Measurements from ENCODE around the gene FDX2.
A peak's percentile ranks its signal among the peaks of the same experiment; 100 is the strongest.

The FDX2 gene

DNA sequence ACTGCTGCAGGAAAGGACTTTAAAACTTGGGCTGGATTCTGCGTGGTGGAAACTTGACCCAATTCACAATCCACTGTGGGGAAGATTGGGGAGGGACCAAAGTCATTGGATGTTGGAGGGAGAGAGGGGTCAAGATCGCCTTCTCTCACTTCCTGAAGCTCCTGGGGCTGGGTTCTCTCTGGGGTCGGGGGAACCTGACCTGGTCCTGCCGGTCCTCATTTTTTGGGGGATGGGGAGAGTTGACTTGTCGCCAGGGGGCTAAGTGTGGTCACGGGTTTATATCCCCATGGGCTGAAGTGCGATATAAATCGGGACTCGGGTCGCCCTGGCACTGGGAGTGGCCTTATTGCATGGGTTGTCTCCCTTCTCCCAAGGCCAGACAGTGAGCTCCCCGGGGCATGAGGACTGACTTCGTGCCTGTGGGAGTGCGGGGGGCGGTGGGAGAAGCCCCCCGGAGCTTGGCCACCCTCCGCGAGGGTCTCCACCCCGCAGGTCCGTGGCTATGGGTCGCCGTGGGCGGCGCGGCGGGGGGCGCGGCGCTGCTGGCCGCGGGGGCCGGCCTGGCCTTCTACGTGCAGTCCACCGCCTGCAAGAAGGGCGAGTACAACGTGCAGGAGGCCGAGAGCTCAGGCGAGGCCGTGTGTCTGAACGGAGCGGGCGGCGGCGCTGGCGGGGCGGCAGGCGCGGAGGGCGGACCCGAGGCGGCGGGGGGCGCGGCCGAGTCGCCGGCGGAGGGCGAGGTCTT, 19.8 kb downstream of the FDX2 start:
- no peak for DNase-seq

DNA sequence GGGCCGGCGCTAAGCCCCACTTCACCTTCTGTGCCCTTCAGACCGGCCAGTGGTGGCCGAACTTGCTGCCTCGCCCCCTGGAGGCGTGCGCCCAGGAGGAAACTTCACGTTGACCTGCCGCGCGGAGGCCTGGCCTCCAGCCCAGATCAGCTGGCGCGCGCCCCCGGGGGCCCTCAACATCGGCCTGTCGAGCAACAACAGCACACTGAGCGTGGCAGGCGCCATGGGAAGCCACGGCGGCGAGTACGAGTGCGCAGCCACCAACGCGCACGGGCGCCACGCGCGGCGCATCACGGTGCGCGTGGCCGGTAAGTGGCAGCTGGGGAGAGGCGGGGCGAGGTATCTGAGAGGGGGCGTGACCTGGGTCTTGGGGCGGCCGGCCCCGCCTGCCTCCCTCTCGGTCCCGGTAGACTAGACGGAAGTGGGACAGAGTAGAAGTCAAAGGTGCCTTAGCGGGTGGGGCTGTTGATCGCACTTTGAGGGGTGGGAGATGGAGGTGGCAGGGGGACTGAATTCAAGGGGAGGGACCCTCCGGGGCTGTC, 20.4 kb downstream of the FDX2 start:
- DNase-seq: peak; percentile 58

DNA sequence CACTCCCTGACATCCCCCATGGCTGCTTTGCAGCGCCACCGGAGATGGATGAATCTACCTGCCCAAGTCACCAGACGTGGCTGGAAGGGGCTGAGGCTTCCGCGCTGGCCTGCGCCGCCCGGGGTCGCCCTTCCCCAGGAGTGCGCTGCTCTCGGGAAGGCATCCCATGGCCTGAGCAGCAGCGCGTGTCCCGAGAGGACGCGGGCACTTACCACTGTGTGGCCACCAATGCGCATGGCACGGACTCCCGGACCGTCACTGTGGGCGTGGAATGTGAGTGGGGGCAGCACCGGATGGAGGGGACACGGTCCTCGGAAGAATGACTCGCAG, 21.5 kb downstream of the FDX2 start:
- no peak for DNase-seq

- DNase-seq: no peak
Observed at GRCh38 chr19:10293637-10294367, 22.0 kb downstream of the FDX2 start.

- no peak for DNase-seq
Observed at GRCh38 chr19:10292789-10293636, 22.8 kb downstream of the FDX2 start.

- peak; percentile 84 for DNase-seq
Observed at GRCh38 chr19:10292206-10292788, 23.5 kb downstream of the FDX2 start.

DNA sequence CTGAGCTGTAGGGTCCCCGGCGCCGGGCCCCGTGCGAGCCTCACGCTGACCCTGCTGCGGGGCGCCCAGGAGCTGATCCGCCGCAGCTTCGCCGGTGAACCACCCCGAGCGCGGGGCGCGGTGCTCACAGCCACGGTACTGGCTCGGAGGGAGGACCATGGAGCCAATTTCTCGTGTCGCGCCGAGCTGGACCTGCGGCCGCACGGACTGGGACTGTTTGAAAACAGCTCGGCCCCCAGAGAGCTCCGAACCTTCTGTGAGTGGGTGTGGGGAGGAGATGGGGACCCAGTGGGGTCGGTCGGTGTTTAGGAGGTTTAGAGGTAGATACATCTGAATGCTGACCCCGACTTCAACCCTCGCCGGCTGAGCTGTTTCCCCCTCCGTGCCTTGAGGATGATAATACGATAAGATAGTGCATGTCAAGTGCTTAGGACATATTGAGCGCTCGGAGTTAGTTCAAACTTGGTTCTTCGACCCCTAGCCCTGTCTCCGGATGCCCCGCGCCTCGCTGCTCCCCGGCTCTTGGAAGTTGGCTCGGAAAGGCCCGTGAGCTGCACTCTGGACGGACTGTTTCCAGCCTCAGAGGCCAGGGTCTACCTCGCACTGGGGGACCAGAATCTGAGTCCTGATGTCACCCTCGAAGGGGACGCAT, 24.1 kb downstream of the FDX2 start:
- DNase-seq: no peak

DNA sequence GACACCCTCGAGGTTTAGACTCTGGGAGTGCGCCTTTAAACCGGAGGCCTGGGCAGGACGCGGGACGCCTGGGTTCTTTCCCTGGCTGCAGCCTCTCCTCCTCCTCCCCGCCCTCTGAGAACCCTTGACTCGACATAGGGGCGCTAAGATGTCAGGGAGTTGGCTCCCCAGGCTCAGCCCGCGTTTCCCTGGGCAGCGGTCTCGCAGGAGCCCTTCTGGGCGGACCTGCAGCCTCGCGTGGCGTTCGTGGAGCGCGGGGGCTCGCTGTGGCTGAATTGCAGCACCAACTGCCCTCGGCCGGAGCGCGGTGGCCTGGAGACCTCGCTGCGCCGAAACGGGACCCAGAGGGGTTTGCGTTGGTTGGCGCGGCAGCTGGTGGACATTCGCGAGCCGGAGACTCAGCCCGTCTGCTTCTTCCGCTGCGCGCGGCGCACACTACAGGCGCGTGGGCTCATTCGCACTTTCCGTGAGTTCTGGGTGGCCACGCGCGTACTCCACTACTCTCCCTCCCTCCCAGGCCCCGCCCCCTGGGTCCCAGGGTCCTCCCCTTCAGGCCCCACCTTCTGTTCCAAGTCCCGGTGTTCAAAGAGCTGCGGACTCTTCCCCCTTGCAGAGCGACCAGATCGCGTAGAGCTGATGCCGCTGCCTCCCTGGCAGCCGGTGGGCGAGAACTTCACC, 24.8 kb downstream of the FDX2 start:
- DNase-seq: peak; percentile 57

- DNase-seq: no peak
Observed at GRCh38 chr19:10290357-10290875, 25.4 kb downstream of the FDX2 start.

DNA sequence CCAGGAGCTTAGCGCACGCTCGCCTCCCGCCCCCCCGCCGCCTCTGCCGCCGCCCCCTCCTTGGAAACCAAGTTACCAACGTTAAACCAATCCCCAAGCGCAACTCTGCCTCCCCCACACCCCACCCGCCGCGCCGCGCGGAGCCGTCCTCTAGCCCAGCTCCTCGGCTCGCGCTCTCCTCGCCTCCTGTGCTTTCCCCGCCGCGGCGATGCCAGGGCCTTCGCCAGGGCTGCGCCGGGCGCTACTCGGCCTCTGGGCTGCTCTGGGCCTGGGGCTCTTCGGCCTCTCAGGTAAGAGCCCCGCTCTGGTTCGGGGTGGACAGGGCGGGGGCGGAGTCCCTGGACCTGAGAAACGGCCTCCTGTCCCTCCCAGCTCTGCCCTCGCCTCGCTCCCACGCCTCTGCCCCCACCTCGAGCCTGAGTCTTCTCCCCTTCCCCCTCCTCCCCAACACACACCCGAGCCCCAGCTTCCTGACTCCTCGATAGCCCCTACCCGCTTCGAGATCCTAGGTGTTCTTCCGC, 25.9 kb downstream of the FDX2 start, which contains the start of gene ICAM5:
TSS of gene ICAM5 (plus strand) at position 117 of the 521 bp plus-strand sequence. CDS start at position 209, 92 bp downstream.
- no peak for DNase-seq

DNA sequence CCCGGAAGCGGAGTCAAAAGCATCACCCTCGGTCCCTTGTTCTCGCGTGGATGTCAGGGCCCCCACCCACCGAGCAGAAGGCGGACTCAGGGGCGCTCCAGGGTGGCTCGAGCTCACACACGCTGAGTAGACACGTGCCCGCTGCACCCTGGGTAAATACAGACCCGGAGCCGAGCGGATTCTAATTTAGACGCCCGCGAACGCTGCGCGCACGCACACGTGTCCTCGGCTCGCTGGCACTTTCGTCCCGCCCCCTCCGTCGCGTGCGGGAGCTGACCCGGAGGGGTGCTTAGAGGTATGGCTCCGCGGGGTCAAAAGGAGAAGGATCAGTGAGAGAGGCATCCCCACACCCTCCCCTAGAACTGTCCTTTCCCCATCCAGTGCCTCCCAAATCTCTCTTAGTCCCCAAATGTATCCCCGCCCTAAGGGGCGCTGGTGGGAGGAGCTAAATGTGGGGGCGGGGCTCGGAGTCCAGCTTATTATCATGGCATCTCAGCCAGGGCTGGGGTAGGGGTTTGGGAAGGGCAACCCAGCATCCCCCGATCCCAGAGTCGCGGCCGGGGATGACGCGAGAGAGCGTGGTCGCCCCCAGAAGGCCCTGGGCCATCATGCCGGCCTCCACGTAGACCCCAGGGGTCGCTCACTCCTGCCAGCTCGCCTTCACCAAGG, 26.5 kb downstream of the FDX2 start:
- DNase-seq: peak; percentile 77

GRCh38 chr19:10288662-10289166, 27.1 kb downstream of the FDX2 start:
- DNase-seq: peak; percentile 68

DNA sequence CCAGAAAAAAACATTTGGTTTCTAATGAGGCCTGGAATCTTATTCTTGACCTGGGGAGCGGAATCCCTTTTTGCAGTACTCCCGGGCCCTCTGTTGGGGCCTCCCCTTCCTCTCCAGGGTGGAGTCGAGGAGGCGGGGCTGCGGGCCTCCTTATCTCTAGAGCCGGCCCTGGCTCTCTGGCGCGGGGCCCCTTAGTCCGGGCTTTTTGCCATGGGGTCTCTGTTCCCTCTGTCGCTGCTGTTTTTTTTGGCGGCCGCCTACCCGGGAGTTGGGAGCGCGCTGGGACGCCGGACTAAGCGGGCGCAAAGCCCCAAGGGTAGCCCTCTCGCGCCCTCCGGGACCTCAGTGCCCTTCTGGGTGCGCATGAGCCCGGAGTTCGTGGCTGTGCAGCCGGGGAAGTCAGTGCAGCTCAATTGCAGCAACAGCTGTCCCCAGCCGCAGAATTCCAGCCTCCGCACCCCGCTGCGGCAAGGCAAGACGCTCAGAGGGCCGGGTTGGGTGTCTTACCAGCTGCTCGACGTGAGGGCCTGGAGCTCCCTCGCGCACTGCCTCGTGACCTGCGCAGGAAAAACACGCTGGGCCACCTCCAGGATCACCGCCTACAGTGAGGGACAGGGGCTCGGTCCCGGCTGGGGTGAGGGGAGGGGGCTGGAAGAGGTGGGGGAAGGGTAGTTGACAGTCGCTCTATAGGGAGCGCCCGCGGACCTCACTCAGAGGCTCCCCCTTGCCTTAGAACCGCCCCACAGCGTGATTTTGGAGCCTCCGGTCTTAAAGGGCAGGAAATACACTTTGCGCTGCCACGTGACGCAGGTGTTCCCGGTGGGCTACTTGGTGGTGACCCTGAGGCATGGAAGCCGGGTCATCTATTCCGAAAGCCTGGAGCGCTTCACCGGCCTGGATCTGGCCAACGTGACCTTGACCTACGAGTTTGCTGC, 28.7 kb downstream of the FDX2 start, which contains the start of gene ICAM4:
TSS of gene ICAM4 (plus strand) at position 153 of the 935 bp plus-strand sequence. CDS start at position 211, 58 bp downstream.
- peak; percentile 57 for DNase-seq

DNA sequence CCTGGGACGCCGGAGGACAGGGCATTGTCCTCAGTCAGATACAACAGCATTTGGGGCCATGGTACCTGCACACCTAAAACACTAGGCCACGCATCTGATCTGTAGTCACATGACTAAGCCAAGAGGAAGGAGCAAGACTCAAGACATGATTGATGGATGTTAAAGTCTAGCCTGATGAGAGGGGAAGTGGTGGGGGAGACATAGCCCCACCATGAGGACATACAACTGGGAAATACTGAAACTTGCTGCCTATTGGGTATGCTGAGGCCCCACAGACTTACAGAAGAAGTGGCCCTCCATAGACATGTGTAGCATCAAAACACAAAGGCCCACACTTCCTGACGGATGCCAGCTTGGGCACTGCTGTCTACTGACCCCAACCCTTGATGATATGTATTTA, 30.4 kb downstream of the FDX2 start:
- no peak for DNase-seq

DNA sequence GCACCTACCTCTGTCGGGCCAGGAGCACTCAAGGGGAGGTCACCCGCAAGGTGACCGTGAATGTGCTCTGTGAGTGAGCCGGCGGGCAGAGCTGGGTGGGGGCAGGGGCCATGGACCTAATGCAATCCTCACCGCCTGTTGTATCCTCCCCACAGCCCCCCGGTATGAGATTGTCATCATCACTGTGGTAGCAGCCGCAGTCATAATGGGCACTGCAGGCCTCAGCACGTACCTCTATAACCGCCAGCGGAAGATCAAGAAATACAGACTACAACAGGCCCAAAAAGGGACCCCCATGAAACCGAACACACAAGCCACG, 30.9 kb downstream of the FDX2 start:
- DNase-seq: no peak

DNA sequence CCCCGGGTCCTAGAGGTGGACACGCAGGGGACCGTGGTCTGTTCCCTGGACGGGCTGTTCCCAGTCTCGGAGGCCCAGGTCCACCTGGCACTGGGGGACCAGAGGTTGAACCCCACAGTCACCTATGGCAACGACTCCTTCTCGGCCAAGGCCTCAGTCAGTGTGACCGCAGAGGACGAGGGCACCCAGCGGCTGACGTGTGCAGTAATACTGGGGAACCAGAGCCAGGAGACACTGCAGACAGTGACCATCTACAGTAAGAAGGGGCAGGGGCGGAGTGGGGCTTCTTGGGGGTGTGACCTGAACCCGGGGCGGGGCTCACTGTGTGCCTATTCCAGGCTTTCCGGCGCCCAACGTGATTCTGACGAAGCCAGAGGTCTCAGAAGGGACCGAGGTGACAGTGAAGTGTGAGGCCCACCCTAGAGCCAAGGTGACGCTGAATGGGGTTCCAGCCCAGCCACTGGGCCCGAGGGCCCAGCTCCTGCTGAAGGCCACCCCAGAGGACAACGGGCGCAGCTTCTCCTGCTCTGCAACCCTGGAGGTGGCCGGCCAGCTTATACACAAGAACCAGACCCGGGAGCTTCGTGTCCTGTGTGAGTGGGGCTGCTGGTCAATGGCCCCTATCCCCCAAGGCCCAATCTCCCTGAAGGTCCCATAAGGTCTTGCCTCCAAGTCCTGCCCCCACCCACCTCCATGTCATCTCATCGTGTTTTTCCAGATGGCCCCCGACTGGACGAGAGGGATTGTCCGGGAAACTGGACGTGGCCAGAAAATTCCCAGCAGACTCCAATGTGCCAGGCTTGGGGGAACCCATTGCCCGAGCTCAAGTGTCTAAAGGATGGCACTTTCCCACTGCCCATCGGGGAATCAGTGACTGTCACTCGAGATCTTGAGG, 31.5 kb downstream of the FDX2 start:
- no peak for DNase-seq

- no peak for DNase-seq
Observed at GRCh38 chr19:10283301-10284064, 32.3 kb downstream of the FDX2 start.

Data from activated CD4-positive, alpha-beta T cell treated with anti-CD3 and anti-CD28 coated beads, Interleukin-10, Interleukin-2, amounts not matched to agents 100 ng/mL and 50 ng/mL, durations not matched to agents 16 hours and 8 hours (primary cell).